SU-DHL-6 (cell line): Measurements from ENCODE around the gene KLHDC9.

Source experiments
- H2AFZ ChIP-seq: fragments of 200-600 bp; sonication (generic); 2 replicates; pipeline ENCODE4 v1.6.1; 2014; ENCODE audit warnings: low read depth, mild to moderate bottlenecking, moderate library complexity, mixed read lengths, antibody characterized with exemption, low read length; ENCODE audit not compliant: severe bottlenecking
- H3F3A ChIP-seq: fragments of 200-600 bp; shearing (Covaris generic); 2 replicates; pipeline ENCODE4 v1.6.0; 2016; ENCODE audit warnings: antibody characterized with exemption, mild to moderate bottlenecking; ENCODE audit not compliant: insufficient read depth
- H3K27ac ChIP-seq: fragments of 200-600 bp; sonication (generic); 2 replicates; pipeline ENCODE4 v1.5.1; 2016; ENCODE audit warnings: low read depth, mild to moderate bottlenecking, low read length, moderate library complexity, mixed read lengths
- H3K27me3 ChIP-seq: fragments of 200-600 bp; sonication (generic), shearing (Covaris generic); 2 replicates; pipeline ENCODE4 v1.6.0; 2014; ENCODE audit warnings: mild to moderate bottlenecking, low read length
- H3K36me3 ChIP-seq: fragments of 200-600 bp; sonication (generic); 2 replicates; pipeline ENCODE4 v1.6.1; 2014; ENCODE audit warnings: mild to moderate bottlenecking, low read length, mixed read lengths
- H3K4me2 ChIP-seq: fragments of 300-600, 200-600 bp; shearing (Covaris generic), sonication (generic); 2 replicates; pipeline ENCODE4 v1.6.0; 2014; ENCODE audit warnings: low read length, low read depth, mild to moderate bottlenecking; ENCODE audit not compliant: poor library complexity, severe bottlenecking
- H3K4me3 ChIP-seq: fragments of 200-600 bp; sonication (generic); 2 replicates; pipeline ENCODE4 v1.5.1; 2014; ENCODE audit warnings: antibody characterized with exemption, low read length, mild to moderate bottlenecking, mixed read lengths; ENCODE audit not compliant: insufficient read depth, poor library complexity, severe bottlenecking
- H3K79me2 ChIP-seq: fragments of 200-600 bp; sonication (generic); 2 replicates; pipeline ENCODE4 v1.6.1; 2014; ENCODE audit warnings: mild to moderate bottlenecking, low read length, moderate library complexity; ENCODE audit not compliant: insufficient read depth
- H3K9ac ChIP-seq: fragments of 200-600 bp; sonication (generic); 2 replicates; pipeline ENCODE4 v1.7.0; 2014; ENCODE audit warnings: mild to moderate bottlenecking, low read length
- H3K9me2 ChIP-seq: fragments of 200-600 bp; sonication (generic); replicated peaks from 2 replicates; pipeline ENCODE4 v1.6.1; 2014; ENCODE audit warnings: low read length; ENCODE audit not compliant: insufficient read depth
- H3K9me3 ChIP-seq: fragments of 200-600 bp; sonication (generic); 2 replicates; pipeline ENCODE4 v1.6.1; 2014; ENCODE audit warnings: low read length, mixed read lengths; ENCODE audit not compliant: insufficient read depth
- H4K20me1 ChIP-seq: fragments of 200-600 bp; sonication (generic); 2 replicates; pipeline ENCODE4 v1.6.1; 2014; ENCODE audit warnings: low read depth, mild to moderate bottlenecking, antibody characterized with exemption, low read length, moderate library complexity, mixed read lengths
- CTCF ChIP-seq: fragments of 200-600 bp; sonication (generic); IDR thresholded peaks from one replicate; pipeline ENCODE4 v1.5.1; 2017; ENCODE audit warnings: antibody characterized with exemption, mild to moderate bottlenecking, low read length, moderate library complexity; ENCODE audit not compliant: insufficient read depth, poor library complexity, severe bottlenecking
- EZH2phosphoT487 ChIP-seq: fragments of 200-600 bp; sonication (generic), shearing (Covaris generic); conservative IDR thresholded peaks from 2 replicates; pipeline ENCODE4 v1.6.1; 2018; ENCODE audit warnings: mild to moderate bottlenecking, antibody characterized with exemption, low read length, moderate library complexity, mixed read lengths

The KLHDC9 gene

GRCh38 chr1:161082996-161083747, 15.0 kb upstream of the KLHDC9 start:
- Histone ChIP-seq H3K27me3 (no peaks in the 10 kb centered on the region), H3F3A (no peaks in the 10 kb centered on the region), H3K27ac (no peak overlapping the region), H2AFZ (no peak overlapping the region), H3K79me2 (no peaks in the 10 kb centered on the region), H4K20me1 (no peaks in the 10 kb centered on the region), H3K9me3 (no peaks in the 10 kb centered on the region), H3K36me3 (no peaks in the 10 kb centered on the region), H3K9me2 (no peaks in the 10 kb centered on the region), H3K4me2 (no peak overlapping the region), H3K4me3 (no peak overlapping the region), H3K9ac (no peak overlapping the region)
- no peak for TF ChIP-seq EZH2phosphoT487
- TF ChIP-seq CTCF, result no peak

GRCh38 chr1:161083748-161084596, 14.2 kb upstream of the KLHDC9 start:
- no peak for TF ChIP-seq EZH2phosphoT487
- TF ChIP-seq CTCF, result no peak
- Histone ChIP-seq H3K27me3 (no peaks in the 10 kb centered on the region), H3K4me2 (no peak overlapping the region), H4K20me1 (no peaks in the 10 kb centered on the region), H3K27ac (no peak overlapping the region), H3K79me2 (no peaks in the 10 kb centered on the region), H3K9me2 (no peaks in the 10 kb centered on the region), H3K9me3 (no peaks in the 10 kb centered on the region), H3K4me3 (no peak overlapping the region), H3F3A (no peaks in the 10 kb centered on the region), H3K36me3 (no peaks in the 10 kb centered on the region), H2AFZ (no peak overlapping the region), H3K9ac (no peak overlapping the region)

GRCh38 chr1:161084597-161084988, 13.6 kb upstream of the KLHDC9 start:
- no peaks in the 10 kb centered on the region for H3K27me3 ChIP-seq
- no peaks in the 10 kb centered on the region for H3K9me3 ChIP-seq
- no peak overlapping the region for H3K4me3 ChIP-seq
- H3K27ac ChIP-seq, result no peak overlapping the region
- H3F3A ChIP-seq, result no peaks in the 10 kb centered on the region
- no peaks in the 10 kb centered on the region for H4K20me1 ChIP-seq
- H3K4me2 ChIP-seq, result no peak overlapping the region
- H3K79me2 ChIP-seq, result no peaks in the 10 kb centered on the region
- H3K9me2 ChIP-seq, result no peaks in the 10 kb centered on the region
- no peak overlapping the region for H3K9ac ChIP-seq
- TF ChIP-seq CTCF (no peak), EZH2phosphoT487 (no peak)
- H2AFZ ChIP-seq, result no peak overlapping the region
- H3K36me3 ChIP-seq, result no peaks in the 10 kb centered on the region
